ENCODE measurements around the gene ITPKA. TPM values are rescaled to one million over a fixed set of nuclear protein-coding genes. Genes with fewer than 3 reads are reported as not detected.
A peak's percentile ranks its signal among the peaks of the same experiment; 100 is the strongest.

ITPKA gene
- polyA plus RNA-seq, 1 donor from 2014 or later: 0.20 TPM

DNA sequence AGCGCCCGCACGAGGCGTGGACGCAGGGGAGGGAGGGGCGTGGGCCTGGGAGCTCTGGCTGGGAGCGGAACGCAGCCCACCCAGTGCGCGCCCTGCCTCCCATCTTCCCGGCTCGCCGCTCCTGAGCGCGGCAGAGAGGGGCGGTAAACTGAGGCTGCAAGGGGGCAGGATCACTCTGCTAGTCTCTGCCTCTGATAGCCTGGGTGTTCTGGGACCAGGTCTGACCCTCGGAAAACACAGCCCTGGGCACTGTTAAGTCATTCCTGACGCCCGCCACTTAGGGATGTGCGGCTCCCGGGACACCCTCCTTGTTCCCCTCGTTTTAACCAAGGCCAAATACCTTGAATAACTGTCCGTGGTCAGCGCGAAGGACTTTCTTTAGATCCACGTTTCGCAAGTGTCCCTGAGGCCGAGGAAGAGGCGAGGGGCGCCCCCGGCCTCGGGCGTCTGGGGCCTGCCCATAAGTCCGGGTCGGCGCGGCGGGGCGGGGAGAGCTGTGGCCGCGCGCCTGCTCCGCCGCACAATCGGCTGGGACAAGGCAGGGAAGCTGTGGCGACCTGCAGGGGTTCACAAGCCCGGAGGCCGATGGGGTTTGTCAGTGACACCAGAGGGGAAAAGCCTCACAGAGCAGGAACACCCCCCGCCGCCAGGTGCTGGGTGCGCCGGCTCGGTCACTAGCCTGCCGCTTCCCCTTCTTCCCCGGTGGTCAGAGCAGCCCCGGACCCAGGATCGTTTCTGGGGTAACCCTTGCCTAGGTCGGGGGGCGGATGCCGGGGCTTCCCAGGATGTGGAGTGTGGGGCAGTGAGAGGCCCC, 1.5 kb downstream of the ITPKA start:
- H3K4me3 ChIP-seq (ENCODE audit: low read length): peak overlapping the region; percentile 66
- H3F3A ChIP-seq (ENCODE audit: insufficient read depth, low read length, poor library complexity, severe bottlenecking): no peaks in the 10 kb centered on the region
- peaks cover 88% of the 10 kb centered on the region for H3K27me3 ChIP-seq (ENCODE audit: insufficient read depth, low read depth, low read length)
- no peaks in the 10 kb centered on the region for H3K79me2 ChIP-seq (replicated peaks; ENCODE audit: insufficient read depth, low read length)
- H2AFZ ChIP-seq (ENCODE audit: low read depth, low read length): no peak overlapping the region
- no peaks in the 10 kb centered on the region for H4K20me1 ChIP-seq (ENCODE audit: insufficient read depth)
- H3K9me2 ChIP-seq (ENCODE audit: insufficient read depth, low read length): no peaks in the 10 kb centered on the region
- no peak overlapping the region for H3K4me2 ChIP-seq (ENCODE audit: low read length)
- H3K9ac ChIP-seq (ENCODE audit: low read length): no peak overlapping the region
- H3K9me3 ChIP-seq (ENCODE audit: low read length): no peaks in the 10 kb centered on the region
- H3K27ac ChIP-seq (ENCODE audit: low read length): no peak overlapping the region
- no peaks in the 10 kb centered on the region for H3K36me3 ChIP-seq (ENCODE audit: insufficient read depth, low read length)
- TF ChIP-seq EZH2 (IDR thresholded peaks at IDR 0.05; ENCODE audit: borderline replicate concordance, insufficient read depth, low read length, poor library complexity, severe bottlenecking): peak; percentile 30
- TF ChIP-seq, protein P1, sequence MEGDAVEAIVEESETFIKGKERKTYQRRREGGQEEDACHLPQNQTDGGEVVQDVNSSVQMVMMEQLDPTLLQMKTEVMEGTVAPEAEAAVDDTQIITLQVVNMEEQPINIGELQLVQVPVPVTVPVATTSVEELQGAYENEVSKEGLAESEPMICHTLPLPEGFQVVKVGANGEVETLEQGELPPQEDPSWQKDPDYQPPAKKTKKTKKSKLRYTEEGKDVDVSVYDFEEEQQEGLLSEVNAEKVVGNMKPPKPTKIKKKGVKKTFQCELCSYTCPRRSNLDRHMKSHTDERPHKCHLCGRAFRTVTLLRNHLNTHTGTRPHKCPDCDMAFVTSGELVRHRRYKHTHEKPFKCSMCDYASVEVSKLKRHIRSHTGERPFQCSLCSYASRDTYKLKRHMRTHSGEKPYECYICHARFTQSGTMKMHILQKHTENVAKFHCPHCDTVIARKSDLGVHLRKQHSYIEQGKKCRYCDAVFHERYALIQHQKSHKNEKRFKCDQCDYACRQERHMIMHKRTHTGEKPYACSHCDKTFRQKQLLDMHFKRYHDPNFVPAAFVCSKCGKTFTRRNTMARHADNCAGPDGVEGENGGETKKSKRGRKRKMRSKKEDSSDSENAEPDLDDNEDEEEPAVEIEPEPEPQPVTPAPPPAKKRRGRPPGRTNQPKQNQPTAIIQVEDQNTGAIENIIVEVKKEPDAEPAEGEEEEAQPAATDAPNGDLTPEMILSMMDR (IDR thresholded peaks at IDR 0.05; ENCODE audit: poor library complexity, severe bottlenecking): no peak

DNA sequence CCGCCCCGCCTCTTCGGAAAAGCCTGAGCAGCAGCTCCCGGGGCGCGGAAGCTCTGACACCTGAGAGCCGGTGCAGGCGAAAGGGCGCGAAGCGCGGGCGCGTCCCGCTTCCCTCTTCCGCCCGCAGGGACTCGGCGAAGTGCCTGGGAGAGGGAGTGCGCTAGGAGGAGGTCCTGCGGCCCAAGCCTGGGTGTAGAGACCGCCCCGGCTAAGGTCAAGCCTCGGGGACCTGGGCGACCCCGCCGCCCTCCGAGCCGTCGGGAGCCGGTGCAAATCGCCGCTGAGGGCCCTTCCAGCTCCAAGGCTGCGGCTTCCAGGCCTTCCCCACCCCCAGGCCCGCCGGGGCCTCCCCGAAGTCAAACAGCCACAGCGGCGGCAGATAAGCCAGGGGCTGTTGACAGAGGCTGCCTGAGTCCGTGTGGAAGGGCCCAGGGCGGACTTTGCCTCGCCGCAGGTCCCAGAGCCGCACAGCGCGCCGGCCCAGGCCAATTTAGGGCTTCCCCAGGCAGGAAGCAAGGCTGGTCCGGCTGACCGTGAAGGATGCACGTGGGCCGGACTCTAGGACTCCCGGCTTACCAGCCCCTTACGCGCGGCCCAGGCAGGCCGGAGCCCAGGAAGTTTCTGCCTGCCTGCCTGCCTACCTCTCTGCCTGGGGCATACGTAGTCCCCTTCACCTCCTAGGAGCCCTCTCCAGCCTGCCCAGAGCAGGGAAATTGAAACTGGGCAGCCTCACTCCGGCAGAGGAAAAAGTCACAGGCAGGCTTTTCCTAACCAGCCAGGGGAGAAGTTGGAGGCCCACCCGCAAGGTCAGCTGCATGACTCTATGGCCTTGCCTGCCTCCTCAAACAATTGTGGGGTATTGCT, 2.3 kb downstream of the ITPKA start:
- Histone ChIP-seq H3K9ac (ENCODE audit: low read length) (no peak overlapping the region), H3K4me3 (ENCODE audit: low read length) (peak overlapping the region; percentile 66), H3K9me2 (ENCODE audit: insufficient read depth, low read length) (no peaks in the 10 kb centered on the region), H3K9me3 (ENCODE audit: low read length) (no peaks in the 10 kb centered on the region), H3K27ac (ENCODE audit: low read length) (no peak overlapping the region), H3K27me3 (ENCODE audit: insufficient read depth, low read depth, low read length) (peaks cover 96% of the 10 kb centered on the region), H2AFZ (ENCODE audit: low read depth, low read length) (no peak overlapping the region), H4K20me1 (ENCODE audit: insufficient read depth) (no peaks in the 10 kb centered on the region), H3F3A (ENCODE audit: insufficient read depth, low read length, poor library complexity, severe bottlenecking) (no peaks in the 10 kb centered on the region), H3K36me3 (ENCODE audit: insufficient read depth, low read length) (no peaks in the 10 kb centered on the region), H3K79me2 (replicated peaks; ENCODE audit: insufficient read depth, low read length) (no peaks in the 10 kb centered on the region), H3K4me2 (ENCODE audit: low read length) (no peak overlapping the region)
- TF ChIP-seq, protein P1 (IDR thresholded peaks at IDR 0.05; ENCODE audit: poor library complexity, severe bottlenecking): no peak
- TF ChIP-seq RAD21 (conservative IDR thresholded peaks at IDR 0.05) (no peak), EZH2 (IDR thresholded peaks at IDR 0.05; ENCODE audit: borderline replicate concordance, insufficient read depth, low read length, poor library complexity, severe bottlenecking) (peak; percentile 28)
- TF ChIP-seq, protein P2, sequence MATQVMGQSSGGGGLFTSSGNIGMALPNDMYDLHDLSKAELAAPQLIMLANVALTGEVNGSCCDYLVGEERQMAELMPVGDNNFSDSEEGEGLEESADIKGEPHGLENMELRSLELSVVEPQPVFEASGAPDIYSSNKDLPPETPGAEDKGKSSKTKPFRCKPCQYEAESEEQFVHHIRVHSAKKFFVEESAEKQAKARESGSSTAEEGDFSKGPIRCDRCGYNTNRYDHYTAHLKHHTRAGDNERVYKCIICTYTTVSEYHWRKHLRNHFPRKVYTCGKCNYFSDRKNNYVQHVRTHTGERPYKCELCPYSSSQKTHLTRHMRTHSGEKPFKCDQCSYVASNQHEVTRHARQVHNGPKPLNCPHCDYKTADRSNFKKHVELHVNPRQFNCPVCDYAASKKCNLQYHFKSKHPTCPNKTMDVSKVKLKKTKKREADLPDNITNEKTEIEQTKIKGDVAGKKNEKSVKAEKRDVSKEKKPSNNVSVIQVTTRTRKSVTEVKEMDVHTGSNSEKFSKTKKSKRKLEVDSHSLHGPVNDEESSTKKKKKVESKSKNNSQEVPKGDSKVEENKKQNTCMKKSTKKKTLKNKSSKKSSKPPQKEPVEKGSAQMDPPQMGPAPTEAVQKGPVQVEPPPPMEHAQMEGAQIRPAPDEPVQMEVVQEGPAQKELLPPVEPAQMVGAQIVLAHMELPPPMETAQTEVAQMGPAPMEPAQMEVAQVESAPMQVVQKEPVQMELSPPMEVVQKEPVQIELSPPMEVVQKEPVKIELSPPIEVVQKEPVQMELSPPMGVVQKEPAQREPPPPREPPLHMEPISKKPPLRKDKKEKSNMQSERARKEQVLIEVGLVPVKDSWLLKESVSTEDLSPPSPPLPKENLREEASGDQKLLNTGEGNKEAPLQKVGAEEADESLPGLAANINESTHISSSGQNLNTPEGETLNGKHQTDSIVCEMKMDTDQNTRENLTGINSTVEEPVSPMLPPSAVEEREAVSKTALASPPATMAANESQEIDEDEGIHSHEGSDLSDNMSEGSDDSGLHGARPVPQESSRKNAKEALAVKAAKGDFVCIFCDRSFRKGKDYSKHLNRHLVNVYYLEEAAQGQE (IDR thresholded peaks at IDR 0.05; ENCODE audit: borderline replicate concordance): no peak

Data from neural cell (in vitro differentiated cells).